Measurements from ENCODE around the gene MAT2A.

Gene MAT2A

GRCh38 chr2:85534099-85534498, 4.9 kb upstream of the MAT2A start:
- POLR2A ChIA-PET, result interaction anchor here (1.5 to 3.0 kb wide), 3 partner anchors 10 to 61 kb away, joined by 4 to 13 read pairs (median 5); partner anchors contain the start of gene RNF181
- no peak for DNase-seq (ENCODE audit: extremely low spot score)
- CTCF ChIA-PET, result interaction anchor here (0.7 kb wide), 1 partner anchor 169 kb away, joined by 3 read pairs; no protein-coding TSS in a partner anchor
- TF ChIP-seq L3MBTL2 (conservative IDR thresholded peaks at IDR 0.05), result no peak
- TF ChIP-seq BHLHE40 (IDR thresholded peaks at IDR 0.05; ENCODE audit: borderline replicate concordance), result no peak
- TF ChIP-seq FOXA1 (IDR thresholded peaks at IDR 0.05), result no peak
- TF ChIP-seq HDGF (IDR thresholded peaks at IDR 0.05; ENCODE audit: borderline replicate concordance), result no peak
- no peak for TF ChIP-seq CTBP1 (IDR thresholded peaks at IDR 0.05; ENCODE audit: borderline replicate concordance)
- no peak for TF ChIP-seq SP1 (IDR thresholded peaks at IDR 0.05)
- TF ChIP-seq ELF4 (IDR thresholded peaks at IDR 0.05), result no peak
- no peak for TF ChIP-seq FOXK2 (IDR thresholded peaks at IDR 0.05)
- TF ChIP-seq SUZ12 (IDR thresholded peaks at IDR 0.05), result no peak
- TF ChIP-seq ARNT (IDR thresholded peaks at IDR 0.05), result no peak
- TF ChIP-seq LEF1 (IDR thresholded peaks at IDR 0.05; ENCODE audit: borderline replicate concordance), result no peak
- no peak for TF ChIP-seq NFRKB (IDR thresholded peaks at IDR 0.05)
- TF ChIP-seq FOXM1 (IDR thresholded peaks at IDR 0.05; ENCODE audit: borderline replicate concordance), result no peak
- TF ChIP-seq PKNOX1 (IDR thresholded peaks at IDR 0.05), result no peak
- no peak for TF ChIP-seq TARDBP (IDR thresholded peaks at IDR 0.05)
- no peak for TF ChIP-seq ZNF384 (IDR thresholded peaks at IDR 0.05)

DNA sequence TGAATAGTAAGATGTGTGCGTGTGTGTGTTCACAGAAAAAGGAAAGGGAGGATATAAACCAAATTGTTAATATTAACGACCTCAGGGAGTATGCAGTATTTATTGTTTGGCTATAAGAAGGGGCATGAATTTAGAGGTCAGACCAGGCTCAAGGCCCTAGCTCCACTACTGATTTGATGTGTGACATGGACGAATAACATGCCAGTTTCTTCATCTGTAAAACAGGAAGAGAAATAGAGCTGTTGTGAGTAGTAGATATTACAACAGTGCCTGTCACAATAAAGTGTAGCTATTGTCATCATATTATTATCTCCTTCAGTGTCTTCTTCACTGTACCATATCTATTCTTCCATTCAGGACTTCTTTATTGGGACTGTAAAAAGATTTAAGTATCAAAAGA, 4.1 kb upstream of the MAT2A start:
- POLR2A ChIA-PET, result interaction anchor here (1.2 to 3.0 kb wide), 5 partner anchors 11 to 114 kb away, joined by 3 to 13 read pairs (median 4); partner anchors contain the start of gene RNF181
- CTCF ChIA-PET, result no interaction called here
- no peak for TF ChIP-seq FOXM1 (IDR thresholded peaks at IDR 0.05; ENCODE audit: borderline replicate concordance)
- no peak for TF ChIP-seq FOXK2 (IDR thresholded peaks at IDR 0.05)
- no peak for TF ChIP-seq FOXA1 (IDR thresholded peaks at IDR 0.05)
- no peak for TF ChIP-seq SUZ12 (IDR thresholded peaks at IDR 0.05)
- no peak for TF ChIP-seq ARNT (IDR thresholded peaks at IDR 0.05)
- no peak for TF ChIP-seq LEF1 (IDR thresholded peaks at IDR 0.05; ENCODE audit: borderline replicate concordance)
- TF ChIP-seq TARDBP (IDR thresholded peaks at IDR 0.05), result no peak
- TF ChIP-seq HDGF (IDR thresholded peaks at IDR 0.05; ENCODE audit: borderline replicate concordance), result no peak
- no peak for TF ChIP-seq ELF4 (IDR thresholded peaks at IDR 0.05)
- no peak for TF ChIP-seq NFRKB (IDR thresholded peaks at IDR 0.05)
- no peak for TF ChIP-seq ZNF384 (IDR thresholded peaks at IDR 0.05)
- TF ChIP-seq CTBP1 (IDR thresholded peaks at IDR 0.05; ENCODE audit: borderline replicate concordance), result no peak
- TF ChIP-seq SP1 (IDR thresholded peaks at IDR 0.05), result no peak
- no peak for TF ChIP-seq PKNOX1 (IDR thresholded peaks at IDR 0.05)
- no peak for TF ChIP-seq BHLHE40 (IDR thresholded peaks at IDR 0.05; ENCODE audit: borderline replicate concordance)
- no peak for TF ChIP-seq L3MBTL2 (conservative IDR thresholded peaks at IDR 0.05)
- no peak for DNase-seq (ENCODE audit: extremely low spot score)

DNA sequence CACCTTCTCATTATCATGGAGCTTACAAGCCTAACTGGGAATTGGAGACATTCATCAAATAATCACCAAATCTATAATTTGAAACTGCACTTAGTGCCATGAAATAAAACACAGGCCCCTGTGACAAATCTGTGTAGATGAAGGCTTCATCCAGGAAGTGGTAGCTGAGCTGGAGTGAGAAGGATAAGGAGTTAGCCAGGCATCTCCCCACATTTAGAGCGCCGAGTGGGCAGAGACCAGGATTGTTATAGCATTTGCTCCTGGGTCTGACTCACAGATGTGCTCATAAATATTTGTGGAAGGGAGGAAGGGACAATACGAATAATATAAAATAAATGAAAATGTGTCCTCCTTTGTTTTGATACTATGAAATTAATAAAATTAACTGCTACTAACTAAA, 2.5 kb upstream of the MAT2A start:
- POLR2A ChIA-PET, result interaction anchor here (1.5 to 5.4 kb wide), 7 partner anchors 8 to 117 kb away, joined by 5 to 105 read pairs (median 35); partner anchors contain the start of genes C2orf68 and SH2D6
- CTCF ChIA-PET, result interaction anchor here (0.6 kb wide), 1 partner anchor 115 kb away, joined by 5 read pairs; no protein-coding TSS in a partner anchor
- no peak for DNase-seq (ENCODE audit: extremely low spot score)
- TF ChIP-seq FOXA1 (IDR thresholded peaks at IDR 0.05), result no peak
- no peak for TF ChIP-seq LEF1 (IDR thresholded peaks at IDR 0.05; ENCODE audit: borderline replicate concordance)
- no peak for TF ChIP-seq ARNT (IDR thresholded peaks at IDR 0.05)
- TF ChIP-seq TARDBP (IDR thresholded peaks at IDR 0.05), result no peak
- TF ChIP-seq PKNOX1 (IDR thresholded peaks at IDR 0.05), result no peak
- TF ChIP-seq HDGF (IDR thresholded peaks at IDR 0.05; ENCODE audit: borderline replicate concordance), result no peak
- TF ChIP-seq CTBP1 (IDR thresholded peaks at IDR 0.05; ENCODE audit: borderline replicate concordance), result no peak
- no peak for TF ChIP-seq SUZ12 (IDR thresholded peaks at IDR 0.05)
- no peak for TF ChIP-seq ZNF384 (IDR thresholded peaks at IDR 0.05)
- TF ChIP-seq NFRKB (IDR thresholded peaks at IDR 0.05), result no peak
- no peak for TF ChIP-seq L3MBTL2 (conservative IDR thresholded peaks at IDR 0.05)

- peak; percentile 42 for DNase-seq (ENCODE audit: extremely low spot score)
- POLR2A ChIA-PET, result interaction anchor here (0.8 to 5.4 kb wide), 29 partner anchors 9 to 567 kb away, joined by 3 to 105 read pairs (median 5); partner anchors contain the start of genes GGCX, KCMF1, RNF181 and SH2D6
- TF ChIP-seq PKNOX1 (IDR thresholded peaks at IDR 0.05) (no peak), BHLHE40 (IDR thresholded peaks at IDR 0.05; ENCODE audit: borderline replicate concordance) (no peak), LEF1 (IDR thresholded peaks at IDR 0.05; ENCODE audit: borderline replicate concordance) (no peak), SP1 (IDR thresholded peaks at IDR 0.05) (no peak), FOXK2 (IDR thresholded peaks at IDR 0.05) (no peak), L3MBTL2 (conservative IDR thresholded peaks at IDR 0.05) (no peak), FOXM1 (IDR thresholded peaks at IDR 0.05; ENCODE audit: borderline replicate concordance) (no peak), ZNF384 (IDR thresholded peaks at IDR 0.05) (no peak), TARDBP (IDR thresholded peaks at IDR 0.05) (no peak), SUZ12 (IDR thresholded peaks at IDR 0.05) (no peak), CTBP1 (IDR thresholded peaks at IDR 0.05; ENCODE audit: borderline replicate concordance) (no peak), ELF4 (IDR thresholded peaks at IDR 0.05) (no peak), HDGF (IDR thresholded peaks at IDR 0.05; ENCODE audit: borderline replicate concordance) (no peak), ARNT (IDR thresholded peaks at IDR 0.05) (no peak), FOXA1 (IDR thresholded peaks at IDR 0.05) (no peak), NFRKB (IDR thresholded peaks at IDR 0.05) (no peak)
- CTCF ChIA-PET, result interaction anchor here (0.9 to 1.2 kb wide), 2 partner anchors 14 to 100 kb away, joined by 4 to 5 read pairs; no protein-coding TSS in a partner anchor
Observed at GRCh38 chr2:85537600-85538506, 1.1 kb upstream of the MAT2A start.
